ENCODE data around the gene TMCO6. TPM values are rescaled to one million over a fixed set of nuclear protein-coding genes. Genes with fewer than 3 reads are reported as not detected.

Gene TMCO6
- total and polyA plus RNA-seq, 2 of the 8 experiments (the other 6 are each of a cell fraction or from before 2014, with no cell fraction given), result 29.0 to 40.9 TPM

DNA sequence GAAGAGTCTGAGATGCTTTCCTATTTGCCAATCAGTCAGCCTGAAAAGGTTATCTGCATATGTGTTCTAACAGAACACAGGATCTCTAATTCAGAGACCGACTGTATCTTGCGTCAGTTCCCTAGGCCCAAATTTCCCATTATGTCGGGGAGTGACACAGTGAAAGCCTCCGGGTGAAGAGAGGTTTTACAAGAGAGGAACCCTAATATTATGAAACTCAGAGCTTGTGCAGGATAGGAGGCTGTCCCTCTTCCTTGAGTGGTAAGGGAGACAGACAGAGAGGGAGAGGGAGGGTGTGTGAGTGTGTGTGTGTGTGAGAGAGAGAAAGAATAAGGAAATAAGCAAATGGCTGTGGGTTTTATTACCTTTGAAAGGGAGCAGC lies 8.2 kb upstream of the TMCO6 start:
- Histone ChIP-seq H3K27ac (ENCODE audit: low read depth, low read length) (no peak overlapping the region), H3K14ac (ENCODE audit: insufficient read length) (no peak overlapping the region), H3K4me3 (ENCODE audit: extremely low read depth in 1 of 4, insufficient read depth in 2 of 4, low read depth in 3 of 4, low read length in 4 of 4) (no peak overlapping the region), H3K36me3 (ENCODE audit: control insufficient read depth in 2 of 4, insufficient read depth in 4 of 4, low read length in 3 of 4) (no peaks in the 10 kb centered on the region), H3K9ac (replicated peaks in 1 of 4; ENCODE audit: extremely low read depth in 1 of 4, low read depth in 3 of 4, low read length in 3 of 4) (no peak overlapping the region), H4K91ac (replicated peaks; ENCODE audit: insufficient read length, low read length) (no peak overlapping the region), H3K4ac (replicated peaks; ENCODE audit: insufficient read length, low read depth, low read length) (no peak overlapping the region), H4K5ac (ENCODE audit: insufficient read length, low read depth, low read length) (no peak overlapping the region), H3K79me2 (ENCODE audit: control insufficient read depth in 1 of 2, insufficient read depth in 2 of 2, low read length in 2 of 2) (no peaks in the 10 kb centered on the region), H3K18ac (ENCODE audit: extremely low read depth, low read length) (no peak overlapping the region), H3K9me3 (ENCODE audit: insufficient read depth in 2 of 2, low read depth in 1 of 2, low read length in 1 of 2) (peaks cover 29 to 30% of the 10 kb centered on the region in 2 experiments; a peak in 3 of 4 replicates), H2BK20ac (ENCODE audit: low read length) (no peak overlapping the region), H3K23me2 (ENCODE audit: low read depth, low read length) (no peaks in the 10 kb centered on the region), H3K27me3 (replicated peaks in 1 of 4; ENCODE audit: control insufficient read depth in 3 of 4, extremely low read depth in 1 of 4, insufficient read depth in 3 of 4, low read length in 3 of 4) (no peaks in the 10 kb centered on the region), H3K79me1 (ENCODE audit: low read depth, low read length) (no peaks in the 10 kb centered on the region), H4K20me1 (replicated peaks in 1 of 2; ENCODE audit: control insufficient read depth in 1 of 2, insufficient read depth in 2 of 2, low read length in 2 of 2) (no peaks in the 10 kb centered on the region), H3K4me1 (replicated peaks in 1 of 4; ENCODE audit: control insufficient read depth in 3 of 4, insufficient read depth in 4 of 4, low read length in 3 of 4) (no peaks in the 10 kb centered on the region), H2BK5ac (ENCODE audit: low read depth, low read length) (no peak overlapping the region), H2AFZ (ENCODE audit: low read length) (no peak overlapping the region), H2BK120ac (replicated peaks; ENCODE audit: low read depth, low read length) (no peak overlapping the region), H3K23ac (ENCODE audit: insufficient read length) (no peak overlapping the region), H2BK12ac (ENCODE audit: low read depth, low read length) (no peak overlapping the region), H3K56ac (replicated peaks; ENCODE audit: insufficient read length, low read depth, low read length) (no peak overlapping the region), H3K4me2 (ENCODE audit: insufficient read depth in 1 of 2, low read depth in 2 of 2, low read length in 2 of 2) (no peak overlapping the region), H4K8ac (ENCODE audit: extremely low read depth, insufficient read depth, low read length) (no peak overlapping the region), H2AK5ac (ENCODE audit: low read depth, low read length) (no peak overlapping the region), H2BK15ac (ENCODE audit: low read length) (no peak overlapping the region)
- ChIA-PET CTCF (ENCODE audit: partially characterized antibody) (no interaction called here), POLR2A (ENCODE audit: partially characterized antibody) (interaction anchor here (0.5 to 1.0 kb wide), 2 partner anchors 14 to 16 kb away, joined by 3 to 4 read pairs; partner anchors contain the start of genes IK and NDUFA2)
- no peak for DNase-seq (ENCODE audit: low read depth in 1 of 2, low spot score in 2 of 2)
- WGBS, 2 experiments (ENCODE audit: extremely low coverage in 1 of 2, insufficient coverage in 1 of 2, insufficient read length in 1 of 2, insufficient replicate concordance in 2 of 2, low coverage in 1 of 2, low lambda C conversion rate in 2 of 2, missing lambda C conversion rate in 1 of 2), result 85% methylated on average over 4 of the region's 4 CpGs; no CpG with 5 or more reads in 1 of the 2 experiments
- no peak for FAIRE-seq
- TF ChIP-seq RBBP5 (IDR thresholded peaks at IDR 0.05; ENCODE audit: borderline replicate concordance, low read depth, low read length) (no peak), TEAD4 (IDR thresholded peaks at IDR 0.05; ENCODE audit: low read depth, low read length) (no peak), MAFK (IDR thresholded peaks at IDR 0.05; ENCODE audit: low read depth, low read length) (no peak), HDAC6 (IDR thresholded peaks at IDR 0.05; ENCODE audit: low read depth, low read length) (no peak), JUN (IDR thresholded peaks at IDR 0.05; ENCODE audit: low read depth, low read length) (no peak), GABPA (IDR thresholded peaks at IDR 0.05; ENCODE audit: borderline replicate concordance, insufficient read depth, low read length) (no peak), CBX8 (IDR thresholded peaks at IDR 0.05; ENCODE audit: borderline replicate concordance, low read depth, low read length) (no peak)
- TF ChIP-seq, protein P1, sequence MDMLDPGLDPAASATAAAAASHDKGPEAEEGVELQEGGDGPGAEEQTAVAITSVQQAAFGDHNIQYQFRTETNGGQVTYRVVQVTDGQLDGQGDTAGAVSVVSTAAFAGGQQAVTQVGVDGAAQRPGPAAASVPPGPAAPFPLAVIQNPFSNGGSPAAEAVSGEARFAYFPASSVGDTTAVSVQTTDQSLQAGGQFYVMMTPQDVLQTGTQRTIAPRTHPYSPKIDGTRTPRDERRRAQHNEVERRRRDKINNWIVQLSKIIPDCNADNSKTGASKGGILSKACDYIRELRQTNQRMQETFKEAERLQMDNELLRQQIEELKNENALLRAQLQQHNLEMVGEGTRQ (IDR thresholded peaks at IDR 0.05; ENCODE audit: low read length), result no peak

Data from H1 (cell line).